Central memory CD8-positive, alpha-beta T cell (primary cell): ENCODE measurements around the gene S100A6.

Experiments used
- ATAC-seq: fragments of 150-1000 bp; cut with Tn5 transposase; replicated peaks from 2 replicates; pipeline ENCODE4 v1.10.0; 2022; ENCODE audit warnings: mild to moderate bottlenecking, moderate FRiP score, moderate number of reproducible peaks; ENCODE audit not compliant: poor library complexity, severe bottlenecking; ENCODE audit errors: extremely low read depth
- DNase-seq, 2 donors: peaks; one replicate each; pipeline ENCODE4 v3.0.0; 2021; ENCODE audit warnings: low spot score in 2 of 2
- H3K27ac Mint-ChIP-seq: one replicate; pipeline ENCODE4 v1.8.0; 2022; ENCODE audit warnings: low read depth, mild to moderate bottlenecking, moderate library complexity, mixed read lengths
- H3K27me3 Mint-ChIP-seq: one replicate; pipeline ENCODE4 v1.8.0; 2022; ENCODE audit warnings: mixed read lengths
- H3K36me3 Mint-ChIP-seq: one replicate; pipeline ENCODE4 v1.8.0; 2022; ENCODE audit warnings: mild to moderate bottlenecking, moderate library complexity, mixed read lengths; ENCODE audit not compliant: insufficient read depth
- H3K4me1 Mint-ChIP-seq: one replicate; pipeline ENCODE4 v1.8.0; 2022; ENCODE audit warnings: mixed read lengths
- H3K4me3 Mint-ChIP-seq: one replicate; pipeline ENCODE4 v1.8.0; 2022; ENCODE audit warnings: mild to moderate bottlenecking, moderate library complexity, mixed read lengths
- H3K9me3 Mint-ChIP-seq: one replicate; pipeline ENCODE4 v1.8.0; 2022; ENCODE audit warnings: mixed read lengths

S100A6 gene

GRCh38 chr1:153509729-153510354 is 25.9 kb downstream of the S100A6 start:
- peak; percentile 24 to 47 for DNase-seq
- Mint-ChIP-seq H3K9me3 (no peaks in the 10 kb centered on the region), H3K4me1 (peaks cover 7% of the 10 kb centered on the region), H3K27me3 (no peaks in the 10 kb centered on the region), H3K36me3 (no peaks in the 10 kb centered on the region), H3K4me3 (no peak overlapping the region), H3K27ac (no peak overlapping the region)
- no peak for ATAC-seq

- no peaks in the 10 kb centered on the region for H3K27me3 Mint-ChIP-seq
- no peak overlapping the region for H3K4me3 Mint-ChIP-seq
- H3K36me3 Mint-ChIP-seq, result no peaks in the 10 kb centered on the region
- no peaks in the 10 kb centered on the region for H3K9me3 Mint-ChIP-seq
- H3K4me1 Mint-ChIP-seq, result peaks cover 7% of the 10 kb centered on the region
- DNase-seq (no peak), ATAC-seq (no peak)
- no peak overlapping the region for H3K27ac Mint-ChIP-seq
Measured at GRCh38 chr1:153509036-153509435, 26.8 kb downstream of the S100A6 start.

GRCh38 chr1:153507926-153508583 is 27.7 kb downstream of the S100A6 start:
- no peaks in the 10 kb centered on the region for H3K36me3 Mint-ChIP-seq
- DNase-seq (no peak), ATAC-seq (no peak)
- no peak overlapping the region for H3K4me3 Mint-ChIP-seq
- H3K4me1 Mint-ChIP-seq, result peaks cover 7% of the 10 kb centered on the region
- no peaks in the 10 kb centered on the region for H3K27me3 Mint-ChIP-seq
- no peaks in the 10 kb centered on the region for H3K9me3 Mint-ChIP-seq
- no peak overlapping the region for H3K27ac Mint-ChIP-seq

GRCh38 chr1:153506831-153507413 is 28.9 kb downstream of the S100A6 start:
- ATAC-seq (no peak), DNase-seq (no peak)
- H3K27me3 Mint-ChIP-seq, result no peaks in the 10 kb centered on the region
- no peaks in the 10 kb centered on the region for H3K36me3 Mint-ChIP-seq
- H3K27ac Mint-ChIP-seq, result no peak overlapping the region
- H3K4me1 Mint-ChIP-seq, result peaks cover 7% of the 10 kb centered on the region
- H3K9me3 Mint-ChIP-seq, result no peaks in the 10 kb centered on the region
- H3K4me3 Mint-ChIP-seq, result no peak overlapping the region

DNA sequence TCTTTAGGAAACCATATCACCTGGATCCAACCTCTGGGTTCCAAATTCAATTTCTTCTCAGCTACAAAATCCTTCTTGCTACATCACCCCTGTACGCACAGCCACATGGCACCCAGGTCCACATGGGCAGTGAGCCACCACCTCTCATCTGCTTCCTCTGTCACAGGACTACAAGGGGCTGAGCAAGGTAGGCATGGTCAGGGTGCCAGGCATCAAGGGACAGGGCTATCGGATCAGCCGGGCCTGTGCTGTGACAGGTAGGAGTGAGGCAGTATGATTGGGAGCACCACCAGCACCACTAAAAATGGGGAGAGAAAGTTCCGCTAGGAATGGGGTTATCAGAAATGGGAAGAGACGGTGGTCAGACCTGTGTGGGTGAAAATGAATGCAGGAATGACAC is 29.4 kb downstream of the S100A6 start:
- no peak overlapping the region for H3K4me3 Mint-ChIP-seq
- no peaks in the 10 kb centered on the region for H3K36me3 Mint-ChIP-seq
- peaks cover under 1% of the 10 kb centered on the region for H3K27me3 Mint-ChIP-seq
- ATAC-seq (no peak), DNase-seq (no peak)
- no peaks in the 10 kb centered on the region for H3K9me3 Mint-ChIP-seq
- no peak overlapping the region for H3K27ac Mint-ChIP-seq
- peaks cover 7% of the 10 kb centered on the region for H3K4me1 Mint-ChIP-seq

DNA sequence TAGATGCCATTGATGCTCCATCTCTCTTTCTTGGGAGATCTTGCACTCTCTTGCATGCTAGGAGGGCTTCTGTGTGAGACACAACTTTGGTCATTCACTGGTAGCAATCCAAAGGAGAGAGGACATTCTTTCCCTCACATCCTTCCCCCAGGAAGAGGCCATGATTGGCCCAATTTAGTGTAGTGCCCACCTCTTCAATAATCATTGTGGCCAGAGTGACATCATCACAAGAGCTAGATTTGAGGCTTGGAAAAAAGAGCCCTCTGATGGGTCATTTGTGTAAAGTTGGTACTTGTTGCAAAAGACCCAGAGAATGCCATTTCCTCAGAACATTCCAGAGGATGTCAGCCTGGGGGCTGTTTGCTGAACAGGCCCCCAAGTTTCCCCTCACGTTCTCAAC is 30.2 kb downstream of the S100A6 start:
- H3K4me1 Mint-ChIP-seq, result peaks cover under 1% of the 10 kb centered on the region
- no peaks in the 10 kb centered on the region for H3K36me3 Mint-ChIP-seq
- no peaks in the 10 kb centered on the region for H3K9me3 Mint-ChIP-seq
- no peak for ATAC-seq
- no peak overlapping the region for H3K4me3 Mint-ChIP-seq
- no peak for DNase-seq
- no peak overlapping the region for H3K27ac Mint-ChIP-seq
- peaks cover 9% of the 10 kb centered on the region for H3K27me3 Mint-ChIP-seq

GRCh38 chr1:153503766-153504165 is 32.0 kb downstream of the S100A6 start:
- DNase-seq (no peak), ATAC-seq (no peak)
- no peak overlapping the region for H3K27ac Mint-ChIP-seq
- no peaks in the 10 kb centered on the region for H3K4me1 Mint-ChIP-seq
- no peak overlapping the region for H3K4me3 Mint-ChIP-seq
- H3K9me3 Mint-ChIP-seq, result no peaks in the 10 kb centered on the region
- H3K36me3 Mint-ChIP-seq, result no peaks in the 10 kb centered on the region
- peaks cover 27% of the 10 kb centered on the region for H3K27me3 Mint-ChIP-seq

DNA sequence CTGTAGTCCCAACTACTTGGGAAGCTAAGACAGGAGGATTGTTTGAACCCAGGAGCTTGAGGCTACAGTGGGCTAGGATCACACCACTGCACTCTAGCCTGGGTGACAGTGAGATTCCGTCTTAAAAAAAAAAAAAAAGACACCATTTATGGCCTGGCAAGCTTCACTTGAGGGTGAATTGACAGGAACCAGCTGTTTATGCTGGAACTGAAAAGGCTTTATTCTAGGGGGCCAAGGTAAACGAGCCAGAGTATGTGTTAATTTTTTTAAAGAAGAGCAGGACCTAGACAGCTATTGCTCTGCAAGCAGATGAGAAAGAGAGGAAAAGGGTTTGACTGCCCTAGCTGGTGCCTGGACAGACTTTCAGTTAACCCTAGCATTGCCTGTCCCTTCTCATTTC is 37.0 kb downstream of the S100A6 start:
- Mint-ChIP-seq H3K27ac (no peak overlapping the region), H3K4me3 (no peak overlapping the region), H3K36me3 (no peaks in the 10 kb centered on the region), H3K9me3 (no peaks in the 10 kb centered on the region), H3K4me1 (no peaks in the 10 kb centered on the region), H3K27me3 (peaks cover 60% of the 10 kb centered on the region)
- no peak for ATAC-seq
- DNase-seq, result no peak

- Mint-ChIP-seq H3K4me3 (no peak overlapping the region), H3K27me3 (peaks cover 68% of the 10 kb centered on the region), H3K27ac (no peak overlapping the region), H3K36me3 (no peaks in the 10 kb centered on the region), H3K9me3 (no peaks in the 10 kb centered on the region), H3K4me1 (no peaks in the 10 kb centered on the region)
- DNase-seq (no peak), ATAC-seq (no peak)
Measured at GRCh38 chr1:153495536-153495935, 40.3 kb downstream of the S100A6 start.

DNA sequence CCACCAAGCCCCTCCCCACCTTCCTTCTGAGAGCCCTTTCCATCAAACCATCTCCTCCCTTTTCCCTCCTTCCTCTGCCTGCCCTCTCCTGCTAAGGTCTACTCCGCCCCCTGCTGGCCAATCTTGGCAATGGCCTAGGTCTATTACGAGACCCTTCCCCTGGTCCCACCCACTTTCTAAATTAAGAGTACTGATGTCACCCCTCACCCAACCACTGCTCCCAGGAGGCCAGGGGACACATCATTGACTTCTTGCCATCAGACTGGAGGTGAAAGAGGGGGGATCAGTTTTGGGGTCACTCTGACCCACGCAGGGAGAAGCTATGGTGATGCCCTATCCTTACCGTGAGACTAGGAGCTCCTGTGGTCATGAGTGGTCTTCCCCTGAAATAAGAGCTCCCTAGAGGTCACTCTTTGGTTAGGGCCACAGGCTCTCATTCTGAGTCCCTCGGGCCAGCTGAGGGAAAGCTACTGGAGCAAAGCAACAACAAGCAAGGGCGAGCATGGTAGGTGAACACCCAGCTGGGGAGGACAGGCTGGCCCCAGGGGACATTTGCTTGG is 40.7 kb downstream of the S100A6 start:
- Mint-ChIP-seq H3K27ac (no peak overlapping the region), H3K9me3 (no peaks in the 10 kb centered on the region), H3K36me3 (no peaks in the 10 kb centered on the region), H3K4me1 (no peaks in the 10 kb centered on the region), H3K27me3 (peaks cover 66% of the 10 kb centered on the region), H3K4me3 (no peak overlapping the region)
- DNase-seq, result peak; percentile 39 to 63
- no peak for ATAC-seq

DNA sequence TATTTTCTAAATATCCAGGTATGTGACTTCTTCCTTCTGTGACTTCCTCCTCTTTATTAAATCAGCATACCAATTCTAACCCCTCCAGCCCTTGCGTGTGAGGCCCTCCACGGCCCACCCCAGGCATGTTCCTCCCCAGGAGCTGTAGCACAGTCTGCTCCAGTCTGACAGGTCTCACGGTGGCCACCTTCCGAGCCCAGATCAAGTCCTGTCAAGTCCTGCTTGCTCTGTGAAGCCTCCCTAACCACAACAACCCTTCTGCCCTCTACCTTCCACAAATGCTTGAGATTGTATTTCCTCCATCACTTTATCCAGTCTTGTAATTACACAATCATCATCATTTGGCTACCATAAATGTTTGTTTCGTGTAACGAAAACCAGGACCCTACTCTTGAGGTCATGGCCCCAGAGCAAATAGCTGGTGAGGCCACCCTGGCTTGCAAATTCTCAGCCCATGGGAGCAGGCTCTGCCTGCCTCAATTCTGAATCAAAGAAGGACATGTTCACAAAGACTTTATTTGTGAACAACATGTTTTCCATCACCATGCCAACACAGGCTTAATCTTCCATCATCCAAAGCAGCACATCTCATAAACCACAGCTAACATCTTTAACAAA is 42.3 kb downstream of the S100A6 start:
- DNase-seq, result no peak
- Mint-ChIP-seq H3K27ac (no peak overlapping the region), H3K36me3 (no peaks in the 10 kb centered on the region), H3K4me1 (no peaks in the 10 kb centered on the region), H3K27me3 (peaks cover 59% of the 10 kb centered on the region), H3K9me3 (no peaks in the 10 kb centered on the region), H3K4me3 (no peak overlapping the region)
- ATAC-seq, result no peak

- ATAC-seq, result no peak
- DNase-seq, result no peak
- Mint-ChIP-seq H3K9me3 (no peaks in the 10 kb centered on the region), H3K36me3 (no peaks in the 10 kb centered on the region), H3K27ac (no peak overlapping the region), H3K4me3 (no peak overlapping the region), H3K27me3 (peaks cover 60% of the 10 kb centered on the region), H3K4me1 (no peaks in the 10 kb centered on the region)
Measured at GRCh38 chr1:153490272-153491051, 45.3 kb downstream of the S100A6 start.
